Measurements from ENCODE around the gene PAFAH1B1. TPM values are rescaled to one million over a fixed set of nuclear protein-coding genes. Genes with fewer than 3 reads are reported as not detected.

PAFAH1B1 gene
- total and polyA plus RNA-seq, 10 of the 15 experiments (the other 5 are each of a cell fraction or from before 2014, with no cell fraction given) = 28.9 to 107 (median 49.1) TPM

DNA sequence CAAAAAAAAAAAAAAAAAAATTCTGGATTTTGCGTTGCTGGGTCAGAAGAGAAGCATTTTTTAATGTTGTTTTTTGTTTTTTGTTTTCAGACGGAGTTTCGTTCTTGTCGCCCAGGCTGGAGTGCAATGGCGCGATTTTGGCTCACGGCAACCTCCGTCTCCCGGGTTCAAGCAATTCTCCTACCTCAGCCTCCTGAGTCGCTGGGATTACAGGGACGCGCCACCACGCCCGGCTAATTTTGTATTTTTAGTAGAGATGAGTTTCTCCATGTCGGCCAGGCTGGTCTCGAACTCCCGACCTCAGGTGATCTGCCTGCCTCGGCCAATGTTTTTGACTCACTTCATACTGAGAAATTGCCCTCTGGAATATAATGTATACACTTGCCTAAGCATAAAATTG is 11.0 kb upstream of the PAFAH1B1 start:
- Histone ChIP-seq H3K36me3 (ENCODE audit: control insufficient read depth in 2 of 2, insufficient read depth in 2 of 2, low read length in 1 of 2) (no peaks in the 10 kb centered on the region), H3K9ac (ENCODE audit: control insufficient read depth, insufficient read depth, low read length) (no peak overlapping the region), H3K9me3 (replicated peaks; ENCODE audit: control insufficient read depth, insufficient read depth, low read length) (no peaks in the 10 kb centered on the region), H3K79me2 (ENCODE audit: control insufficient read depth, insufficient read depth, low read length) (no peaks in the 10 kb centered on the region), H2AFZ (ENCODE audit: control insufficient read depth, low read depth, low read length) (no peak overlapping the region), H3K27ac (ENCODE audit: control insufficient read depth, insufficient read depth) (no peak overlapping the region), H4K20me1 (ENCODE audit: control insufficient read depth, insufficient read depth) (no peaks in the 10 kb centered on the region), H3K4me1 (ENCODE audit: control insufficient read depth, insufficient read depth, low read length) (no peaks in the 10 kb centered on the region), H3K4me3 (no peak overlapping the region), H3K27me3 (replicated peaks in 1 of 2; ENCODE audit: control insufficient read depth in 2 of 2, insufficient read depth in 2 of 2, low read length in 1 of 2) (no peaks in the 10 kb centered on the region), H3K4me2 (ENCODE audit: control insufficient read depth, insufficient read depth) (no peak overlapping the region)
- ChIA-PET RAD21 (ENCODE audit: unreplicated experiment) (no interaction called here), CTCF (no interaction called here), POLR2A (no interaction called here), SMC1A (ENCODE audit: uncharacterized antibody, unreplicated experiment) (no interaction called here)
- in situ Hi-C loops (cut with MboI) (no loop called here), intact Hi-C loops (cut with micrococcal nuclease; ENCODE audit: unreplicated experiment) (no loop called here)
- TF ChIP-seq, protein P1, sequence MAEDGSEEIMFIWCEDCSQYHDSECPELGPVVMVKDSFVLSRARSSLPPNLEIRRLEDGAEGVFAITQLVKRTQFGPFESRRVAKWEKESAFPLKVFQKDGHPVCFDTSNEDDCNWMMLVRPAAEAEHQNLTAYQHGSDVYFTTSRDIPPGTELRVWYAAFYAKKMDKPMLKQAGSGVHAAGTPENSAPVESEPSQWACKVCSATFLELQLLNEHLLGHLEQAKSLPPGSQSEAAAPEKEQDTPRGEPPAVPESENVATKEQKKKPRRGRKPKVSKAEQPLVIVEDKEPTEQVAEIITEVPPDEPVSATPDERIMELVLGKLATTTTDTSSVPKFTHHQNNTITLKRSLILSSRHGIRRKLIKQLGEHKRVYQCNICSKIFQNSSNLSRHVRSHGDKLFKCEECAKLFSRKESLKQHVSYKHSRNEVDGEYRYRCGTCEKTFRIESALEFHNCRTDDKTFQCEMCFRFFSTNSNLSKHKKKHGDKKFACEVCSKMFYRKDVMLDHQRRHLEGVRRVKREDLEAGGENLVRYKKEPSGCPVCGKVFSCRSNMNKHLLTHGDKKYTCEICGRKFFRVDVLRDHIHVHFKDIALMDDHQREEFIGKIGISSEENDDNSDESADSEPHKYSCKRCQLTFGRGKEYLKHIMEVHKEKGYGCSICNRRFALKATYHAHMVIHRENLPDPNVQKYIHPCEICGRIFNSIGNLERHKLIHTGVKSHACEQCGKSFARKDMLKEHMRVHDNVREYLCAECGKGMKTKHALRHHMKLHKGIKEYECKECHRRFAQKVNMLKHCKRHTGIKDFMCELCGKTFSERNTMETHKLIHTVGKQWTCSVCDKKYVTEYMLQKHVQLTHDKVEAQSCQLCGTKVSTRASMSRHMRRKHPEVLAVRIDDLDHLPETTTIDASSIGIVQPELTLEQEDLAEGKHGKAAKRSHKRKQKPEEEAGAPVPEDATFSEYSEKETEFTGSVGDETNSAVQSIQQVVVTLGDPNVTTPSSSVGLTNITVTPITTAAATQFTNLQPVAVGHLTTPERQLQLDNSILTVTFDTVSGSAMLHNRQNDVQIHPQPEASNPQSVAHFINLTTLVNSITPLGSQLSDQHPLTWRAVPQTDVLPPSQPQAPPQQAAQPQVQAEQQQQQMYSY (CRISPR knock-in tag; IDR thresholded peaks at IDR 0.05) = no peak
- TF ChIP-seq SP1 (IDR thresholded peaks at IDR 0.05; ENCODE audit: low read depth, low read length) (no peak), MYC (IDR thresholded peaks at IDR 0.05; ENCODE audit: insufficient read depth, insufficient read length, insufficient replicate concordance, low read length, severe bottlenecking) (no peak), FOXM1 (IDR thresholded peaks at IDR 0.05; ENCODE audit: low read depth, low read length) (no peak), SUZ12 (IDR thresholded peaks at IDR 0.05; ENCODE audit: unreplicated experiment) (no peak), ATF7 (IDR thresholded peaks at IDR 0.05; ENCODE audit: low read depth) (no peak)
- DNase-seq (ENCODE audit: low read depth, low spot score) (no peak), ATAC-seq (no peak), FAIRE-seq (no peak)
- no TSS peak for BruUV-seq (replicated peaks)
- 73% methylated on average over 18 of the region's 18 CpGs for WGBS (ENCODE audit: insufficient coverage, insufficient replicate concordance, low lambda C conversion rate, missing lambda C conversion rate)
